Fibroblast of pulmonary artery (primary cell): Measurements from ENCODE around the gene PNPLA7.

Experiments
- DNase-seq: peaks from one replicate; pipeline ENCODE4 v3.0.0-alpha.2; 2010; ENCODE audit warnings: low read depth
- H3K4me3 ChIP-seq: replicated peaks from 2 replicates; pipeline ENCODE4 v1.5.1; 2011; ENCODE audit warnings: low read depth, mild to moderate bottlenecking, control low read depth, low read length, moderate library complexity
- CTCF ChIP-seq: IDR thresholded peaks from 2 replicates; pipeline ENCODE4 v1.5.1; 2011; ENCODE audit warnings: mild to moderate bottlenecking, control low read depth, low read length, inconsistent platforms; ENCODE audit errors: missing control alignments

PNPLA7 gene

GRCh38 chr9:137429546-137429890 lies 120.7 kb downstream of the PNPLA7 start:
- TF ChIP-seq CTCF: no peak
- no peak overlapping the region for H3K4me3 ChIP-seq
- no peak for DNase-seq

- TF ChIP-seq CTCF: no peak
- H3K4me3 ChIP-seq: no peak overlapping the region
- no peak for DNase-seq
Observed at GRCh38 chr9:137428841-137429545, 121.2 kb downstream of the PNPLA7 start.

GRCh38 chr9:137428311-137428630 lies 121.9 kb downstream of the PNPLA7 start:
- no peak overlapping the region for H3K4me3 ChIP-seq
- no peak for TF ChIP-seq CTCF
- no peak for DNase-seq

- no peak overlapping the region for H3K4me3 ChIP-seq
- TF ChIP-seq CTCF: no peak
- no peak for DNase-seq
Observed at GRCh38 chr9:137427454-137428310, 122.5 kb downstream of the PNPLA7 start.

- H3K4me3 ChIP-seq: no peak overlapping the region
- DNase-seq: no peak
- TF ChIP-seq CTCF: no peak
Observed at GRCh38 chr9:137426018-137426681, 124.1 kb downstream of the PNPLA7 start.

- no peak for DNase-seq
- peak overlapping the region; percentile 30 for H3K4me3 ChIP-seq
- TF ChIP-seq CTCF: no peak
Observed at GRCh38 chr9:137423514-137424291, 126.5 kb downstream of the PNPLA7 start.
